GM23338 (cell line): ENCODE results near the gene TBCE.

Source experiments
- CTCF ChIP-seq, 2 experiments: fragments of 200-600 bp in 1 of 2; sonication (generic) in 1 of 2; conservative IDR thresholded peaks; 2 replicates each; pipeline versions ENCODE4 v1.5.1 to v1.6.1; 2016 to 2017; ENCODE audit warnings: antibody characterized with exemption in 2 of 2, low read depth in 2 of 2, mild to moderate bottlenecking in 2 of 2, moderate library complexity in 1 of 2
- EZH2 ChIP-seq: fragments of 200-600 bp; sonication (generic); IDR thresholded peaks from one replicate; pipeline ENCODE4 v1.8.0; 2017; ENCODE audit warnings: antibody characterized with exemption, mild to moderate bottlenecking, low read depth; ENCODE audit not compliant: unreplicated experiment
- EZH2phosphoT487 ChIP-seq: fragments of 200-600 bp; sonication (generic); IDR thresholded peaks from one replicate; pipeline ENCODE4 v1.8.1; 2018; ENCODE audit warnings: antibody characterized with exemption; ENCODE audit not compliant: unreplicated experiment
- JUNB ChIP-seq: IDR thresholded peaks from one replicate; pipeline ENCODE4 v1.6.1; 2016; ENCODE audit warnings: antibody characterized with exemption; ENCODE audit not compliant: unreplicated experiment
- NANOG ChIP-seq: IDR thresholded peaks from 2 replicates; pipeline ENCODE4 v1.6.1; 2016; ENCODE audit warnings: antibody characterized with exemption, borderline replicate concordance
- POLR2AphosphoS5 ChIP-seq: IDR thresholded peaks from 2 replicates; pipeline ENCODE4 v1.6.1; 2016; ENCODE audit warnings: antibody characterized with exemption, low read depth
- REST ChIP-seq: IDR thresholded peaks from one replicate; pipeline ENCODE4 v1.6.1; 2018; ENCODE audit warnings: antibody characterized with exemption; ENCODE audit not compliant: unreplicated experiment
- ZNF331 ChIP-seq: fragments of 250-450 bp; sonication (Bioruptor Pico); IDR thresholded peaks from 2 replicates; pipeline ENCODE4 v1.5.0; 2020; ENCODE audit warnings: low read depth, mild to moderate bottlenecking, moderate library complexity

- TF ChIP-seq CTCF (conservative IDR thresholded peaks at IDR 0.05; ENCODE audit: low read depth in 2 of 2) (no peak), POLR2AphosphoS5 (no peak), NANOG (no peak), EZH2 (no peak), JUNB (no peak), REST (no peak), ZNF331 (CRISPR knock-in tag) (no peak), EZH2phosphoT487 (no peak)
Measured at GRCh38 chr1:235425357-235425756, 58.1 kb downstream of the TBCE start.
